ENCODE data around the gene PIP5KL1.
A peak's percentile ranks its signal among the peaks of the same experiment; 100 is the strongest.

The PIP5KL1 gene

DNA sequence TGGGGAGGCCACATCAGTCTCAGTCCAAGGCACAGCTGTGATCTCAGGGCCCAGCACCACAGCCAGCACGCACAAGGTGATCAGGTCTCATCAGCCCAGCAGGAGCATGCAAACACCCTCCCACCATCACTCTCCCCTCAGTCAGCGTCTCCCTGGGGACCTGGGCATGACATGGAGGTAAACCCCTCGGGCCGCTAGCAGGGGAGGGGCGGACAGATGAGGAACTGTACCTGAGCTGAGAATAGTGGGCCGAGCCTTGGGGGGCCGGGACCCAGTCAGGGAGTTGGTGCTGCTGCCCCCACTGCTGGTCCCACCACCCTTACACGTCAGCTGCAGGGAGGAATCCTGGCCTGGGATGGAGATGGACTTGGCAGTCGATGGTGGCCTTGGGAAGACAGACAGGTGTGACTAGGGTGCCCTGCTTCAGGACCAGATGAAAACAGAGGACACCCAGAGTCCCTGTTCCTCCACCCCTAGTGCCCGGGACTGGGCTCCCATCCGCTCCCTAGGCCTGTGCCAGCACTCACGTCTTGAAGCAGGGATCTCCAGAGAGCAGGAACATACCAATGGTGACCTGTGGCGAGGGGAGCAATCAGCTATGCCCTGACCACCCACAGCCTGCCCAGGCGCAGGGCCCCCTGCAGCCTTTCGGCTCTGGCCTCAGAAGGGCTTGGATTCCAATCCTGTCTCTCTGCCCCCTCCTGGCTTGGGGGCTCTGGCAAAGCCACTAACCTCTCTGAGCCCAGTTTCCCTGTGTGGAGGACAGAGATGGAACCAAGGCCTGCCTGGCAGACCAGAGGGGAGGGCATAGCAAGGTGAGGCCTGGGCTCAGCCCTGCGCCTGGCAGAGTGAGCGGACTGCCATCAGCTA lies 17.5 kb upstream of the PIP5KL1 start:
- DNase-seq, result no peak

DNA sequence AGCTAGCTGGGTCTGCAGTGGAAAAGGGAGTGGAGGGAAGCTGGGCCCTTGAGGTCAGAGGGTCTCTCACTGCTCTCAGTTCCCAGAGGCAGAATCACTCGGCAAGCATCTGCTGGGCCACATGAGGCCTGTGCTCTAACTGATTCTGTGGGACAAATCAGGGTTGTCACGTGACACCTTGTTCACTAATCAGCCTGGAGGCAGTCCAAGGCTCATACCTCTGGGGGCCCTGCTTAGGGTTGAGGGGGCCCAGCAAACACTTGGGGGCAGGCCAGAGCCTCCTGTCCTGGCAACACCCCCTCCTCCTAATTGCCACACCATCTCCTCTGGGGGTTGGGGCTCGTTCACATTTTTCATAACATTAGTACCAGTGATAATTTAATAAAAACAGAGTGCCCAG lies 16.2 kb upstream of the PIP5KL1 start:
- no peak for DNase-seq

DNA sequence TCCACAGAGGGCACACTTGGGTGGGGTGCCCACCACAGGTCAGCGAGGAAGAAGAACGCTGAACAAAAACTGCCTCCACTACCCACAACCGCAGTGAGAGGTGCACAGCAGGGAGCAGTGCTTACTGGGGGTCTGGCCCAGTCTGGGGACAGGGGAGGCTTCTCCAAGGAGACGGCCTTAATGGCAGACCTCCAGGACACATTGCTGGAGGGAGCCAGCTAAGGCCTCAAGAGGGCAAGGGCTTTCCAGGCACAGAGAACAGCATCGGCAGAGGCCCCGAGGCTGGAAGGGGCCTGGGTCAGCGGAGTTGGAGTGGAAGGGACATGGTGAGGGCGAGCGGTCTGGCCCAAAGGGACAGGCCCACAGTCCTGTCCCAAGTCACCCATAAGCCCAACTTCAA lies 15.4 kb upstream of the PIP5KL1 start:
- DNase-seq, result no peak

DNA sequence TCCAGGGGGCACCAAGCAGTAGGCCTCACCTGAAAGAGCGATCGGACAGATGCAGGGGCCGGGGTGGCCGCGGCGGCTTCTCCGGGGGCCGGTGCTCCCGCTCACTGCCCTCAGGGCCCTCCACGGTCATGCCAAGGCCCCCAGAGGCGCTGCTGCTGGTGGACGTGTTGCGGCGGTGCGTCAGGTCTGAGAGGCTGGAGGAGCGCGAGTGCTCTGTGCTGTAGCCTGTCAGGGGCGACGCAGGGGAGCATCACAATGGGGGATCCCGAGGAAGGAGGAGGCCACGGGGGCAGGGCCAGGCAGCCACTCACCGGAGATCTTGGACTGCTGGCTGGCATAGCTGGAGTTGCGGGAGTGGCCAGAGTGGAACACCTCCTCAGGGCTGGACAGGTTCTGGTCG lies 14.8 kb upstream of the PIP5KL1 start:
- no peak for DNase-seq

DNA sequence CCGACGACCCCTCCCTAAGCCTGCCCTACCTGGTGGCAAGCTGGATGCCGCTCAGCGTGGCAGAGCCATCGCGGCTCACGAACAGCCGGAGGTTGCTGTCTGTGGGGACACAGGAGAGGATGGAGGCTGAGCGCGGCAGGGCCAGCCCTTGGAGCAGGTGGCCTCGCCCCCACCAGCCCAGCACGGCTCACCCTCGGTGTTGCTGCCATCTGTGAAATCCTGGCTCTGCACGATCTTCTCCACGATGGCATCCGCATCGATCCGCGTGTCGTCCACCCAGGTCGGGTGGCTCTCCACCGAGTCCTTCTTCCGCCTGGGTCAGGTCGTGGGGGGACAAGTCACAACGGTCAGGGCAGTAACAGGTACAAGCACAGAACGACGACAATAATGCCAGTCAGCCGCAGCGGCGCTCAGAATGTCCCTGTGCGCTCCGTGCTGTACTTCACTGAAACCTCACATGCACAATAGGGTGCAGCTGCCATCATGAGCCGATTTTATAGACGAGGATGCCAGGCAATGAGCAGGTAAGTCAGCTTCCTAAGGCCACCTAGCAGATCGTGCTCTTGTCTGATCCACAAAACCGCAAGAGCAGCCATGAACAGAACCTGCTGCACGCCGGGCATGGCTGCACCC lies 14.1 kb upstream of the PIP5KL1 start:
- no peak for DNase-seq

DNA sequence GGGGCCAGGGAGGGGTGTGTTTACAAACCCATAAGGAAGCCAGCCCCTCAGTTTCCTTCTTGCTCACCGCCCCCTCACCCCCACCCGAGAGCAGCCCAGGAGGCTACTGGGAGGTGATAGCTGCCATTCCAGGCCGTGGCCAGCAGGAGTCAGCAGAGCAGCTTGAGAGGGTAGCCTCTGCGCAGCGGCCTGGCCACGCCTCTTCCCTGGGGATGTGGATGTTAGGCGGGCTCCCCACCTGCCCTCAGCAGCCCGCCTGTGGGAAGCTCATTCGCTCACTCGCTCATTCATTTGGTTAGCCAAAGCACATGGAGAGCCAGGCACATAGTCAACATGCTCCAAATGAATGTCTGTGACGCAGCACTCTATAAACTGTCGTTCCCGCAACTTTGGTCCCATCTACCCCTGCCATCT lies 13.2 kb upstream of the PIP5KL1 start:
- DNase-seq, result peak; percentile 91

DNA sequence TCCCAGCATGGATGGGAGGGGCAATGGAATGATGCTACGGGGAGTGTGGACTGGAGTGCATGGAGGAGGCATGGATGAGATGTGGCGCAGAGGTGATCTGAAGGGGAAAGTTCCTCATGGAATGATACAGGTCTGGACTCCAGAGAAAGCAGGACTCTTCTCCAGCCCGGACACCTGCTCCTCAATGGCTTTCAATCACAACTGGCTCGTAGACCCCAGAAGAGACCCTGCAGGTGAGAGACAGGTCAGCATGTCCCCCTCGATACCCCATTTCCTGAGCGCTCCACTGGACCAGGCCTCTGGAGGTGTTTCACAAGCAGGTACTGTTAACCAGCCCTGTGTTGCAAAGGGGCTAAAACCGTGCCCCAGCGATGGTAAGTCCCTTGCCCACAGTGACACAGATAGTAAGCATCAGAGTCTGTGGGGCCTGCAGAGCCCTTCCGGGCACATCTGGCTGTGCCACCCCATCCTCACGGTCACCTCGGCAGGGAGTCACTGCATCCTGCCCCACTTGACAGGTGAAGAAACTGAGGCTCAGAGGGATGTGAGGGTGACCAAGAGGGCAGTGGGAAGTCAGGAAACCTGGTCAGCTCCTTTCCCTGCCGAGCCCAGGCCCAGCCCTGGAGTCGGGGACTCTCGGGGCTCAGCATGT lies 12.6 kb upstream of the PIP5KL1 start:
- DNase-seq, result no peak

DNA sequence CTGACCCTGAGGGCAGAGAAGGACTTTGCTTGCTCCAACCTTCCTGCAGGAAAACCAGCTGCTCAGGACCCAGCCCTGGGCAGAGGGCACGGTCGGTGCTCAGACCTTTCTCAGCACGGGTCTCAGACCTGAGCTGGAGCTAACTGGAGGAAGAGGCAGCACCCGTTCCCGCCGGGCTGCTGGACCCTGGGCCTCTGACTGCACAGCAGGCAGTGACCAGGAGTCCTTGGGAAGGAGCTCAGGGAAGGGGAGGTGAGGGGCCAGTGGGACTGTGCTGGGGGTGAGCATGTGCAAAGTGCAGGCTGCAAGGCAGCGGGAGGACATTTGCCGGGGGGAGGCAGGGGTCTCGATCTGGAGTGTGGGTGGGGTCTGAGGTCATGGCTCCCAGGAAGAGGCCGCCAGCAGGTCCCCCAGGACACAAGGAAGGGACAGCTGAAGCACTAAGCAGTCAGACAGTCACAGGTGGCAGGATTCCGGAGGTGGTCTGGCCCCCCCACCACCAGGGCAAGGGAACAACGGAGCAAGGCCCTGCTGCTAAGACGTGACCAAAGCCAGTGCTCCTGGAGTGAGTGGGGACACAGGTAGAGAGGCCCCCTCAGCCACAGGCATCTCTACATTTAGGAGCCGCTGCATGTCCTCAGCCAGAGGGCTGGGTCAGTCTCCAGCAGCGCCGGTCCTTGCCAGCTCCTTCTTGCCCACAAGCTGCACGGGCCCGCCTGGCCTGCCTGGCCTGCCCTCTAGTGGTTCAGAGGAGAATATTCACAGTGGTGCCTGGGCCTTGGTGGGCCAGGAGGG lies 11.8 kb upstream of the PIP5KL1 start:
- DNase-seq, result peak; percentile 81

DNA sequence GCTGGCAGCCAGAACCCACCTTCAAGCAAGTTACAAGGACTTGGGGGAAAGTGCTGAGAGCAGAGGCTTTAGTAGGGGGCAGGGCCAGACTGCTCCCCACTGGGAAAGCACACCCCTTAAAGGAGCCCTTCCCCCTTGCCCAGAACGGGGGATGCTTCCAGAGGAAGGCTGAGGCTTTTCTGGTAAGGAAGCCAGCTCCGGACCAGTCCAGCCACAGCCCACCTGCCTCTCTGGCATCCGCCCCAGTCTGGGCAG lies 11.3 kb upstream of the PIP5KL1 start:
- no peak for DNase-seq

DNA sequence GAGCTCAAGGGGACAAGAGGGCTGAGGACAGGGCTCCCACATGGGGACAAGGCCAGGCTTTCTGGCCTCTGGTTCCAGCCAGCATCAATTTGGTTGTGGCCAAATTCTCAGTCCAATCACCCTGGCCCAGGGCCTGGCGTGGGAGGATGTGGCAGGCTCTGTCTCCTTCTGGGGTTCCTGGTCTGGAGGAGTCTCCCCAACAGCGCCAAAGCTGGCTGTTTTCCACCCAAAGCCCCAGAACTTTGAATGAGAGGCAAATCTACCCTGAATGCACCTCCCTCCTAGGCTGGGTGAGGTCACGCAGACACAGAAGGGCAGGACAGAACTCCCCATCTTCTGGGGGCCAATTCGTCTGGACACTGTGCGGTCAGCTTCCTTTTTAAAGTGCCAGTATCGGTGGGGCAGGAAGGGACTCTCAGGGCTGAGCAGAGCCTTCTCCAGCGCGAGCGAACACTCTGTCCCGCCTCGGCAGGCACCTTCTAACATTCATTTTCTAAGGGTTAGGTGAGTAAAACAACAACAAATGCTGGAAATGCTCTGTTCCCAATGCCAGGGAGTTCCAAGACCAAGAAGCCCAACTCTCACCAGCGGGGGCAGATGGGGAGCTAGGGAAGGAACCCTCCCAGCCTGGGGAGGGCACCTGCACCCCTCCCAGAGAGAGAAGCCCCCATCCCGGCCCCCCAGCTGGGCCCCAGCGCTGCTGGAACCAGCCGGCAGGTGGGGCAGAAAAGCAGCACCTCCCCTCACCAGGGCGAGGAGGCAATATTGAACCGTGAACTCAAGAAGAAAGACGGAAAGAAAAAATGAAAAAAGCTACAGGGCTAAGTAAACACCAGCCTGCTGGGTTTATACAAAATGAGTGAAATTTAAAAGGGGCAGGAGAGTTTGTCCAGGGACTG lies 10.7 kb upstream of the PIP5KL1 start:
- DNase-seq, result no peak

DNA sequence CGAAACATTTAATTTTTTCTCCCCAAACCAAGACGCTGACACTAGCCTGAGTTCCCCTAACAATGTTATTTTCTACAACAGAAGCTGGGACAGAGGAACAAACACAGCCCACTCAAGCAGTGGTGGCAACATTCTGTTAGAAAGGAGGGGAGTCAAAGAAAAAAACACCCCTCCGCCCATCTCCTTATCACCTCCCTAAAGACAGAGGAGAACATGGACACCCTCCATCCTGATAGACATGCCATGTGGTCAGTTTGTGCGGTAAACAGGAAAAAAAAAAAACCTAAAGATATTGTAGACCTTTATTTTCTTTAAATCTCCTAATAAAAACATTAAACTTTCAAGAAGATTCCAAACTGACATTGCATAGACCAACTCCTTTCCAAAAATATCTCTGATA lies 10.0 kb upstream of the PIP5KL1 start:
- DNase-seq, result no peak

DNA sequence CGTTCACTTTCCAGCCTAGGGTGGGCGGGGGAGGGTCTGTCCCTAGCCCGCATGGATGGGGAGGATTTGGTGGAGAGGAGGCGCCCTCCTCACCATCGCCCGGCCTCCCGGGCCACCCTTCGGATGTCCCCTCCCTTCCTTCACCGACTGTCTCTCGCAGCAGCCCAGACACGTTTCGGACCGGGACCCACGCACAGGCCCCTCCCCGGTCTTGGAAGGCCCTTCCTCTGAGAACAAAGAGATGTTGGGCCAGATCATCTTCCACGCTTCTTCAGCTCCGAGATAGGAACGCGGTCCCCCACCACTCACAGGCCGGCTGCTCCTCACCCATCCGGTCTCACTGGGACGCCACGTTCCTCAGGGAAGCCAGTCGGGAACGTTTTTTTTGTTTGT lies 7.7 kb upstream of the PIP5KL1 start:
- DNase-seq, result no peak

DNA sequence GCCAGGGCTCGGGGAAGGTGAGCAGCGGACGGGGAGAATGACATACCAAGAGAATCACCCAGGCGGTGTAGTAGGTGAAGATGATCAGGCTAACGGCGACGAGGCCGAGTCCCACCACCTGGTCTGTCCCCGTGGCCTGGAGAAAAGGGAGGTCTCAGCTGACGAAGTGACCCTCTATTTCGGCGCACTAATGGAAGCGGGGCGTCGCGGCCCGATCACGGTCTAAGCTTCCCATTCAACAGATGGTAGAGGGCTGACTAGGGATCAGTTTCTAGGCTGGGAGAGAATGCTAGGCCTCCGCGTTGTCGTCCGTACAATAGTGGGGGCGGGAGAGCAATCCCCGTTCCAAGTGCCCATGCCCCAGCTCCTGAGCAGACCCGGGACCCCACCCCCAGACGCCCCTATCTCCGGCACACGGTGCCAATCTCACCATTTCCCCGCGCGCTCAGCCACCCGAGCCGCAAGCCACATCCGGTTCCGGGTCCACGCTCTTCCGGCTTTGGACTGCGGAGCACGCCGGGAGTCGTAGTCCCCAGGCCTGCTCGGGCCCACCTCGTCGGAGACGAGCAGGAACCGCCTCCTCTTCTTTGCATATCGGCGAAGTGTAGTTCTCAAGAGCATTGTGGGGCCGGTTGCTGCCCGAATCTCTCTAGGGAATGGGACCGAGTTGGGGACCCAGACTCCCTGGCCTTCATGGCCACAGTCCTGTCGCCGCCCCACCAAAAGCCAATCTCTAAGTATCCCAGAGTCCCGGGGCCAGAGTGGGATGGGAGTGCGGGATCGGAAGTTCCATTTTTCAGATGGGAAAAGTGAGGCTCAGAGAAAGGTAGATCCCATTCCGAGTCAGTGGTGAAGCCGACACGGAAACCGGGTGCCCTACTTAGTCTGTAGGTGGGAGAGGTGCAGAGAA lies 7.1 kb upstream of the PIP5KL1 start, which contains the start of gene DPM2:
TSS of gene DPM2 (minus strand) at position 467 of the 910 bp plus-strand sequence. CDS start at position 433, 34 bp downstream.
- peak; percentile 91 for DNase-seq

DNA sequence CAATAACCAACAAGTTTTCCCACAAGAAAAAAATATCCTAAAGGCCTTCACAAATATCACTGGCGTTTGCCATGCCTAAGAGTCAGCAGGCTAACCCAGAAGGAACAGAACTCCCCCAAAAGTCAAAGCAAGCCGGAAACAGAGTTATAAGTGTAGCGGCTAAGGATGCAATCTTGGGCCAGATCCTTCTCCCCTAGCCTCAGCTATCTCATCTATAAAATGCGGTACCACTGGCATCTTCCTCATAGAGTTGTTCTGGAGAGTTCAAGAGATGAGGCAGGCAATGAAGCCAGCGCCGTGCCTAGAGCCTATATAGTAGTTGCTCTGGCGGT lies 6.4 kb upstream of the PIP5KL1 start:
- DNase-seq, result no peak

DNA sequence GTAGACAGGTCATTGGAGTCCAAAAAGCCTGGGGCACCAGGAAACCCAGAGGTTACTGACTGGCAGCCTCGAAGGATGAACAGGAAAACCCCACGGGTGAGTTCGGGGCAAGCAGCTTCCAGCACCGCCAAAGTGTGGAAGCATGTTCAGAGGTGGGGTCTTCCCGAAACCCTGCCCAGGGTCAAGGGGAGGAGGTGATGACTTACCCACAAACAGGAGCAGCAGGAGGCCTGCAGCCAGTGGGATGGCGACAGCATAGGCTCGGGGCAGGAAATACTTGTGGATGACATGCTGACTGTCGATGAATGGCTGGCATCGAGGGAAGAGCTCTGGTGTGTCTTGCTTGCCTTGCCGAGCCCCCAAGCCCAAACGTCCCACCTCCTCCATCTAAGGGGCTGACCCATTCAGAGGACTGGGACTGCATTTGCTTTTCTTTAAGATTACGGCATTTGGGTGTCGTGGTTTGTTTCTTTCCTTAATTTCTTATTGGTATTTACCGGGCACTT lies 5.8 kb upstream of the PIP5KL1 start:
- no peak for DNase-seq

DNA sequence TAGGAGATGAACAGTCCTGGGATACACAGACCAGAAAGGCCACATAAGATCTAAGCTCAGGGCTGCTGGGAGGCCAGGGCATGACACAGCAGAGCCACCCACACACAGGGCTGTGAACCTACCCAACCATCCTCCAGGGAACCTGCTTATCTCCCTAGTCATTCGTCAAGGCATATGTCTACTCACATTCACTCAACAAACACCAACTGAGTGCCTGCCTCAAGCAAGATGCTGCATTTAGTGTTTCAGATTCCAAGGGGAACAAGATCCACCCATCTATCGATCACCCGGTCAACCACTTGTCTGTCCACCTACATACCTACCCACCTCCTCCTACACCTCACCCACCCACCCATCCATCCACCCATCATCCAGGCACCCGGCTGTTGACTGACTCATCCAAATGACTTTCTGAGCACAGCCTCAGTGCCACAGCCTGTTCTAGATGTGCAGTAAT lies 5.2 kb upstream of the PIP5KL1 start:
- DNase-seq, result no peak

DNA sequence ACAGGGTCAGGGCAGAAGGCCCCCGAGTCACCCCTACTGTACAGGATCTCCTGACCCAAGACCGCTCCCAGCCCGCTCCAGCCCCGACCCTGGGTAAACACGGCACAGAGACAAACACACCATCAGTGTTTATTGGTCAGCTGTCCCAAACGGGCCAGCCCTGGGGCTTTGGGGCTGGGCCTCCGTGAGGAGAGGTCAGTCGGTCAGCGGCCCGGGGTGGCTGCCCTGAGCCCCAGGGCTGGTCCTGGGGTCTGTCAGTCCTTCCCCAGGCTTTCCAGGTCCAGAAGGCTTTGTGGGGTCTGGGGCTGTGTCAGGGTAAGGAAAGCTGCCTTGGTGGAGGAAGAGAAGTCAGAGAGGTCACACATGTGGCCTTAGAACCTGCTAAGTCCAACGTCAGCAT lies 4.4 kb upstream of the PIP5KL1 start:
- DNase-seq, result no peak

DNA sequence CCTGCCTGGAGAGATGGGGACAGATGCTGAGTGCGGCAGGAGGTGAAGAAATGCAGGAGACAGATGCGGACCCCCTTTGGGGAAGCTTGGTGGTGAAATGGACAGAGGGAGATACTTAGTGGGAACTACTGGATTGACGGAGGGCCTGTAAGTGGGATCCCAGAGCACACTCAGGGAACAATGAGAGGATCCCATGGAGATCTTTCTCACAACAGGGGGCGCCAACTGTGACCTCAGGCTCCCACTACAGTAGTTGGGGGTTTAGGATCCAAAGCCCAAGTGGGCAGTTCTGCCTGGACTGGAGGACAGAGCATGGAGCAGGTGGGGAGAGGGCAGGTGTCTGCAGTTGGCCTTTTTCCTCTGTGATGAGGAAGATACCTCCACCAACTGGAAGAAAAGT lies 3.7 kb upstream of the PIP5KL1 start:
- no peak for DNase-seq

DNA sequence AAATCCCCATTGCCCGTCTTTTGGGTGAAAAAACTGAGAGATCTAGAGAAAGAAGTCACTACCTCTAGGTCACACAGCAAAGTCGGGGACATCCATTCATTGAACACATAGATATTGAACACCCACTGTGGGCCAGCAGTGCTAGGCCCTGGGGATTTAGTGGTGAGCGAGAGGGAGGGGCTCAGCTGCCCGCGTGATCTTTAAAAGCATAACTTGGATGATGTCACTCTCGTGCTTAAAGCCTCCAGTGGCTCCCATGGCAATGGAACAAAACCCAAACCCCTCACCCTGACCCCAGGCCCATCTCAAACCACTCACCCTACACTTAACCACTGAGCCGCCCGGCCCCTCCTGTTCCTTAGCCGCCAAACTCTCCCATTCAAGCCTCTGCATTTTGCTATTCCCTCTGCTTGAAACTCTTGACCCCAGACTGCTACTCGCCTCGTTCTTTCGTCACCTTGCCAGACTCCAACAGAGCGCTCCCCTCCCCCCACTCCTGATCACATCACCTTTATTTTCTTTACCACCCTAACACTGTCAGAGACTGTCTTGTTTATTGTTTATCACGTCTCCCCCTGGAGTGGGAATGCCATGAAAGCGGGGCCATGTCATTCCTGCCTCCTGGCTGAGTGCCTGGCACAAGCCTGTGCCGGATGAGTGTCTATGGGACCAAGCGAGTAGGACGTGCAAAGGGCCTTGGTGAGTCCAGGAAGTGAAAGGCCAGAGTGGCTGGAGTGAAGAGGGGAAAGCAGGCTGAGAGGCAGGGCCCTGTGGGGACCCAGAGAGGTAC lies 710 bp upstream of the PIP5KL1 start:
- DNase-seq, result no peak

DNA sequence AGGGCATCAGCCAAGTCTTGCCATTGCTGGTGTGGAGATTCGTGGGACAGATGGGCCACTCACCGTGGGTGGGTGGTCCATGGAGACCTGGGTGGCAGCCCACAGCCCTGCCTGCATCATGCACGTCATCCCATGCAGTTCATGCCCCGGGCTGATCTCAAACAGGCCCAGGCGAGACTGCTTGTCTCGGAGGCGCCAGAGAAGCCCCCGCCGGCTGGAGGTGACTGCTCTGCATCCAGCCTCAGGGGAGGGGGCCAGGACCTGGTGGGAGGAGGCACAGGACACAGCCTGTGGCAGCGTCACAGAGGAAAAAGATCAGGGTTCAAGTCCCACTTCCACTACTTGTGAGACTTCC lies 975 bp downstream of the PIP5KL1 start:
- no peak for DNase-seq
